ENCODE results near the gene SGIP1. TPM values are rescaled to one million over a fixed set of nuclear protein-coding genes. Genes with fewer than 3 reads are reported as not detected.

The SGIP1 gene
- total RNA-seq, 1 donor from 2014 or later = not detected

GRCh38 chr1:66671455-66671854 lies 137.5 kb downstream of the SGIP1 start:
- no peaks in the 10 kb centered on the region for H3K36me3 Mint-ChIP-seq (ENCODE audit: low read depth)
- no peak overlapping the region for H3K27ac Mint-ChIP-seq
- H3K4me3 Mint-ChIP-seq = no peak overlapping the region
- no peaks in the 10 kb centered on the region for H3K9me3 Mint-ChIP-seq
- no peak for DNase-seq
- peaks cover 17% of the 10 kb centered on the region for H3K27me3 Mint-ChIP-seq
- intact Hi-C loops (cut with micrococcal nuclease) = no loop called here
- no peaks in the 10 kb centered on the region for H3K4me1 Mint-ChIP-seq

- Mint-ChIP-seq H3K4me3 (no peak overlapping the region), H3K27ac (no peak overlapping the region), H3K4me1 (no peaks in the 10 kb centered on the region), H3K27me3 (peaks cover 14% of the 10 kb centered on the region), H3K36me3 (ENCODE audit: low read depth) (no peaks in the 10 kb centered on the region), H3K9me3 (no peaks in the 10 kb centered on the region)
- DNase-seq = no peak
- intact Hi-C loops (cut with micrococcal nuclease) = no loop called here
Measured at GRCh38 chr1:66676613-66677298, 142.8 kb downstream of the SGIP1 start.

- no peaks in the 10 kb centered on the region for H3K36me3 Mint-ChIP-seq (ENCODE audit: low read depth)
- intact Hi-C loops (cut with micrococcal nuclease) = no loop called here
- no peak overlapping the region for H3K27ac Mint-ChIP-seq
- H3K9me3 Mint-ChIP-seq = no peaks in the 10 kb centered on the region
- DNase-seq = no peak
- no peak overlapping the region for H3K4me3 Mint-ChIP-seq
- H3K27me3 Mint-ChIP-seq = peaks cover 7% of the 10 kb centered on the region
- H3K4me1 Mint-ChIP-seq = no peaks in the 10 kb centered on the region
Measured at GRCh38 chr1:66678146-66678545, 144.2 kb downstream of the SGIP1 start.

- peaks cover 7% of the 10 kb centered on the region for H3K27me3 Mint-ChIP-seq
- no peaks in the 10 kb centered on the region for H3K9me3 Mint-ChIP-seq
- no peaks in the 10 kb centered on the region for H3K36me3 Mint-ChIP-seq (ENCODE audit: low read depth)
- no peaks in the 10 kb centered on the region for H3K4me1 Mint-ChIP-seq
- intact Hi-C loops (cut with micrococcal nuclease) = no loop called here
- H3K27ac Mint-ChIP-seq = no peak overlapping the region
- no peak overlapping the region for H3K4me3 Mint-ChIP-seq
- no peak for DNase-seq
Measured at GRCh38 chr1:66679140-66679539, 145.2 kb downstream of the SGIP1 start.

GRCh38 chr1:66681686-66682085 lies 147.7 kb downstream of the SGIP1 start:
- H3K9me3 Mint-ChIP-seq = no peaks in the 10 kb centered on the region
- H3K27me3 Mint-ChIP-seq = peaks cover 7% of the 10 kb centered on the region
- no peak overlapping the region for H3K27ac Mint-ChIP-seq
- intact Hi-C loops (cut with micrococcal nuclease) = no loop called here
- H3K4me1 Mint-ChIP-seq = no peaks in the 10 kb centered on the region
- DNase-seq = no peak
- no peaks in the 10 kb centered on the region for H3K36me3 Mint-ChIP-seq (ENCODE audit: low read depth)
- no peak overlapping the region for H3K4me3 Mint-ChIP-seq

GRCh38 chr1:66682106-66682505 lies 148.2 kb downstream of the SGIP1 start:
- no peaks in the 10 kb centered on the region for H3K9me3 Mint-ChIP-seq
- no peaks in the 10 kb centered on the region for H3K4me1 Mint-ChIP-seq
- H3K36me3 Mint-ChIP-seq (ENCODE audit: low read depth) = no peaks in the 10 kb centered on the region
- peaks cover 7% of the 10 kb centered on the region for H3K27me3 Mint-ChIP-seq
- no peak overlapping the region for H3K4me3 Mint-ChIP-seq
- intact Hi-C loops (cut with micrococcal nuclease) = no loop called here
- H3K27ac Mint-ChIP-seq = no peak overlapping the region
- no peak for DNase-seq

- H3K36me3 Mint-ChIP-seq (ENCODE audit: low read depth) = no peaks in the 10 kb centered on the region
- no peak for DNase-seq
- no peak overlapping the region for H3K27ac Mint-ChIP-seq
- peaks cover under 1% of the 10 kb centered on the region for H3K27me3 Mint-ChIP-seq
- intact Hi-C loops (cut with micrococcal nuclease) = no loop called here
- H3K9me3 Mint-ChIP-seq = no peaks in the 10 kb centered on the region
- no peaks in the 10 kb centered on the region for H3K4me1 Mint-ChIP-seq
- H3K4me3 Mint-ChIP-seq = no peak overlapping the region
Measured at GRCh38 chr1:66684353-66684752, 150.4 kb downstream of the SGIP1 start.

- no peaks in the 10 kb centered on the region for H3K36me3 Mint-ChIP-seq (ENCODE audit: low read depth)
- H3K4me1 Mint-ChIP-seq = no peaks in the 10 kb centered on the region
- peaks cover 3% of the 10 kb centered on the region for H3K27me3 Mint-ChIP-seq
- intact Hi-C loops (cut with micrococcal nuclease) = no loop called here
- DNase-seq = no peak
- no peak overlapping the region for H3K27ac Mint-ChIP-seq
- H3K9me3 Mint-ChIP-seq = no peaks in the 10 kb centered on the region
- H3K4me3 Mint-ChIP-seq = no peak overlapping the region
Measured at GRCh38 chr1:66685265-66685664, 151.3 kb downstream of the SGIP1 start.

- no peak for DNase-seq
- intact Hi-C loops (cut with micrococcal nuclease) = no loop called here
Measured at GRCh38 chr1:66685670-66686069, 151.7 kb downstream of the SGIP1 start.

GRCh38 chr1:66686406-66686805 lies 152.5 kb downstream of the SGIP1 start:
- Mint-ChIP-seq H3K4me1 (no peaks in the 10 kb centered on the region), H3K36me3 (ENCODE audit: low read depth) (no peaks in the 10 kb centered on the region), H3K9me3 (no peaks in the 10 kb centered on the region), H3K27ac (no peak overlapping the region), H3K27me3 (peaks cover 3% of the 10 kb centered on the region), H3K4me3 (no peak overlapping the region)
- intact Hi-C loops (cut with micrococcal nuclease) = no loop called here
- no peak for DNase-seq

More at GRCh38 chr1:66685670-66686069, 151.7 kb downstream of the SGIP1 start:
- H3K36me3 Mint-ChIP-seq (ENCODE audit: low read depth) = no peaks in the 10 kb centered on the region
- H3K27me3 Mint-ChIP-seq = peaks cover 3% of the 10 kb centered on the region
- no peak overlapping the region for H3K27ac Mint-ChIP-seq
- H3K4me1 Mint-ChIP-seq = no peaks in the 10 kb centered on the region
- H3K9me3 Mint-ChIP-seq = no peaks in the 10 kb centered on the region
- H3K4me3 Mint-ChIP-seq = no peak overlapping the region

GRCh38 chr1:66687358-66687757 lies 153.4 kb downstream of the SGIP1 start:
- H3K4me3 Mint-ChIP-seq = no peak overlapping the region
- H3K4me1 Mint-ChIP-seq = no peaks in the 10 kb centered on the region
- peaks cover 3% of the 10 kb centered on the region for H3K27me3 Mint-ChIP-seq
- H3K27ac Mint-ChIP-seq = no peak overlapping the region
- no peaks in the 10 kb centered on the region for H3K36me3 Mint-ChIP-seq (ENCODE audit: low read depth)
- H3K9me3 Mint-ChIP-seq = no peaks in the 10 kb centered on the region
- DNase-seq = peak; percentile 39
- intact Hi-C loops (cut with micrococcal nuclease) = no loop called here

- Mint-ChIP-seq H3K4me3 (no peak overlapping the region), H3K4me1 (no peaks in the 10 kb centered on the region), H3K36me3 (ENCODE audit: low read depth) (no peaks in the 10 kb centered on the region), H3K27me3 (peaks cover 3% of the 10 kb centered on the region), H3K27ac (no peak overlapping the region), H3K9me3 (no peaks in the 10 kb centered on the region)
- DNase-seq = no peak
- intact Hi-C loops (cut with micrococcal nuclease) = no loop called here
Measured at GRCh38 chr1:66690666-66691381, 156.9 kb downstream of the SGIP1 start.

GRCh38 chr1:66692681-66693080 lies 158.7 kb downstream of the SGIP1 start:
- no peaks in the 10 kb centered on the region for H3K4me1 Mint-ChIP-seq
- no peaks in the 10 kb centered on the region for H3K36me3 Mint-ChIP-seq (ENCODE audit: low read depth)
- DNase-seq = no peak
- intact Hi-C loops (cut with micrococcal nuclease) = no loop called here
- H3K4me3 Mint-ChIP-seq = no peak overlapping the region
- no peaks in the 10 kb centered on the region for H3K9me3 Mint-ChIP-seq
- H3K27me3 Mint-ChIP-seq = peaks cover 3% of the 10 kb centered on the region
- H3K27ac Mint-ChIP-seq = no peak overlapping the region

- Mint-ChIP-seq H3K9me3 (no peaks in the 10 kb centered on the region), H3K4me3 (no peak overlapping the region), H3K4me1 (no peaks in the 10 kb centered on the region), H3K27ac (no peak overlapping the region), H3K27me3 (peaks cover 3% of the 10 kb centered on the region), H3K36me3 (ENCODE audit: low read depth) (no peaks in the 10 kb centered on the region)
- intact Hi-C loops (cut with micrococcal nuclease) = no loop called here
- no peak for DNase-seq
Measured at GRCh38 chr1:66693856-66694255, 159.9 kb downstream of the SGIP1 start.

All from activated CD4-positive, alpha-beta T cell treated with anti-CD3 and anti-CD28 coated beads, Interleukin-2, amount 10 ng/mL, durations not matched to agents 24 days and 14 days (primary cell).